ENCODE data around the gene HMGXB3. TPM values are rescaled to one million over a fixed set of nuclear protein-coding genes. Genes with fewer than 3 reads are reported as not detected.

The HMGXB3 gene
- total RNA-seq, 1 experiment from 2014 or later, result 43.8 TPM

GRCh38 chr5:150080696-150081435 is 80.3 kb downstream of the HMGXB3 start:
- TF ChIP-seq, protein P1, sequence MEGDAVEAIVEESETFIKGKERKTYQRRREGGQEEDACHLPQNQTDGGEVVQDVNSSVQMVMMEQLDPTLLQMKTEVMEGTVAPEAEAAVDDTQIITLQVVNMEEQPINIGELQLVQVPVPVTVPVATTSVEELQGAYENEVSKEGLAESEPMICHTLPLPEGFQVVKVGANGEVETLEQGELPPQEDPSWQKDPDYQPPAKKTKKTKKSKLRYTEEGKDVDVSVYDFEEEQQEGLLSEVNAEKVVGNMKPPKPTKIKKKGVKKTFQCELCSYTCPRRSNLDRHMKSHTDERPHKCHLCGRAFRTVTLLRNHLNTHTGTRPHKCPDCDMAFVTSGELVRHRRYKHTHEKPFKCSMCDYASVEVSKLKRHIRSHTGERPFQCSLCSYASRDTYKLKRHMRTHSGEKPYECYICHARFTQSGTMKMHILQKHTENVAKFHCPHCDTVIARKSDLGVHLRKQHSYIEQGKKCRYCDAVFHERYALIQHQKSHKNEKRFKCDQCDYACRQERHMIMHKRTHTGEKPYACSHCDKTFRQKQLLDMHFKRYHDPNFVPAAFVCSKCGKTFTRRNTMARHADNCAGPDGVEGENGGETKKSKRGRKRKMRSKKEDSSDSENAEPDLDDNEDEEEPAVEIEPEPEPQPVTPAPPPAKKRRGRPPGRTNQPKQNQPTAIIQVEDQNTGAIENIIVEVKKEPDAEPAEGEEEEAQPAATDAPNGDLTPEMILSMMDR (IDR thresholded peaks at IDR 0.05; ENCODE audit: insufficient read depth in 1 of 2, low read depth in 1 of 2, low read length in 1 of 2, severe bottlenecking in 1 of 2, unreplicated experiment in 1 of 2), result no peak
- H3K9me3 Mint-ChIP-seq (ENCODE audit: unreplicated experiment), result no peaks in the 10 kb centered on the region
- BruUV-seq (replicated peaks), result no TSS peak
- H3K4me3 ChIP-seq (ENCODE audit: low read depth, low read length), result no peak overlapping the region
- no peak for DNase-seq
- no peak overlapping the region for H3K27ac Mint-ChIP-seq (ENCODE audit: unreplicated experiment)
- no peaks in the 10 kb centered on the region for H3K27me3 ChIP-seq (replicated peaks; ENCODE audit: control insufficient read depth, insufficient read depth, low read length)
- no peaks in the 10 kb centered on the region for H3K36me3 Mint-ChIP-seq (ENCODE audit: insufficient read depth, unreplicated experiment)
- H3K4me3 Mint-ChIP-seq (ENCODE audit: unreplicated experiment), result no peak overlapping the region
- H3K4me1 ChIP-seq, result no peaks in the 10 kb centered on the region
- no peaks in the 10 kb centered on the region for H3K9me3 ChIP-seq
- H3K36me3 ChIP-seq (ENCODE audit: control insufficient read depth, insufficient read depth, low read length), result no peaks in the 10 kb centered on the region
- ChIA-PET CTCF (no interaction called here), POLR2A (no interaction called here)
- intact Hi-C loops (cut with micrococcal nuclease; ENCODE audit: unreplicated experiment), result no loop called here
- peaks cover 5% of the 10 kb centered on the region for H3K4me1 Mint-ChIP-seq (ENCODE audit: low read depth, unreplicated experiment)
- no peaks in the 10 kb centered on the region for H3K27me3 Mint-ChIP-seq (ENCODE audit: insufficient read depth, unreplicated experiment)

- Mint-ChIP-seq H3K36me3 (ENCODE audit: insufficient read depth, unreplicated experiment) (no peaks in the 10 kb centered on the region), H3K4me3 (ENCODE audit: unreplicated experiment) (no peak overlapping the region), H3K27ac (ENCODE audit: unreplicated experiment) (no peak overlapping the region), H3K9me3 (ENCODE audit: unreplicated experiment) (no peaks in the 10 kb centered on the region), H3K4me1 (ENCODE audit: low read depth, unreplicated experiment) (peaks cover 5% of the 10 kb centered on the region), H3K27me3 (ENCODE audit: insufficient read depth, unreplicated experiment) (no peaks in the 10 kb centered on the region)
- ChIA-PET POLR2A (no interaction called here), CTCF (no interaction called here)
- Histone ChIP-seq H3K9me3 (no peaks in the 10 kb centered on the region), H3K4me3 (ENCODE audit: low read depth, low read length) (no peak overlapping the region), H3K36me3 (ENCODE audit: control insufficient read depth, insufficient read depth, low read length) (no peaks in the 10 kb centered on the region), H3K27me3 (replicated peaks; ENCODE audit: control insufficient read depth, insufficient read depth, low read length) (no peaks in the 10 kb centered on the region), H3K4me1 (no peaks in the 10 kb centered on the region)
- TF ChIP-seq, protein P1 (IDR thresholded peaks at IDR 0.05; ENCODE audit: insufficient read depth in 1 of 2, low read depth in 1 of 2, low read length in 1 of 2, severe bottlenecking in 1 of 2, unreplicated experiment in 1 of 2), result no peak
- intact Hi-C loops (cut with micrococcal nuclease; ENCODE audit: unreplicated experiment), result no loop called here
- no TSS peak for BruUV-seq (replicated peaks)
- no peak for DNase-seq
Measured at GRCh38 chr5:150081541-150082283, 81.2 kb downstream of the HMGXB3 start.

DNA sequence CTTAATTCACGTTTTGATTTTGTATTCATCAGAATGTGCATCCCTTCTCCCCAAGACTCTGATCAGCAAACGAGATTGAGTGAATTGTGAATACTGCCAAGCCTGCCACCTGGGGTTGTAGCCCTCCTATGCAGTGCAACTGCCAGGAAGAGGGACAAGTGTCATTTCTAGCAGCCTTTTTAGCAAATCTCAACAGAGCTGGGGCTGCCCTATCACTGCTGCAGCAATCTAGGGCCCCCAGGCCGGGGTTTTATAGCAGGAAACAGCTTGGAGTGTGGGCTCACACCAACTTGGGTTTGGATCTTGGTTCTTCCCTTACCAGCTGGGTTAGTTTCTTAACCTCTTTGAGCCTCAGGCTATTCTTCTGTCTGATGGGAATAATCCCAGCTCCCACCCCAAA is 81.8 kb downstream of the HMGXB3 start:
- no TSS peak for BruUV-seq (replicated peaks)
- ChIA-PET CTCF (no interaction called here), POLR2A (no interaction called here)
- Mint-ChIP-seq H3K27me3 (ENCODE audit: insufficient read depth, unreplicated experiment) (no peaks in the 10 kb centered on the region), H3K27ac (ENCODE audit: unreplicated experiment) (no peak overlapping the region), H3K4me1 (ENCODE audit: low read depth, unreplicated experiment) (peaks cover 10% of the 10 kb centered on the region), H3K36me3 (ENCODE audit: insufficient read depth, unreplicated experiment) (no peaks in the 10 kb centered on the region), H3K9me3 (ENCODE audit: unreplicated experiment) (no peaks in the 10 kb centered on the region), H3K4me3 (ENCODE audit: unreplicated experiment) (no peak overlapping the region)
- no peaks in the 10 kb centered on the region for H3K27me3 ChIP-seq (replicated peaks; ENCODE audit: control insufficient read depth, insufficient read depth, low read length)
- TF ChIP-seq, protein P1 (IDR thresholded peaks at IDR 0.05; ENCODE audit: insufficient read depth in 1 of 2, low read depth in 1 of 2, low read length in 1 of 2, severe bottlenecking in 1 of 2, unreplicated experiment in 1 of 2), result no peak
- no peaks in the 10 kb centered on the region for H3K36me3 ChIP-seq (ENCODE audit: control insufficient read depth, insufficient read depth, low read length)
- DNase-seq, result no peak
- H3K4me3 ChIP-seq (ENCODE audit: low read depth, low read length), result no peak overlapping the region
- H3K4me1 ChIP-seq, result 0 out of 2 replicates have a peak, but pooled peaks cover 4% of the 10 kb centered on the region
- no peaks in the 10 kb centered on the region for H3K9me3 ChIP-seq
- intact Hi-C loops (cut with micrococcal nuclease; ENCODE audit: unreplicated experiment), result no loop called here
